CD14-positive monocyte (primary cell): ENCODE results near the gene IMP3. TPM values are rescaled to one million over a fixed set of nuclear protein-coding genes. Genes with fewer than 3 reads are reported as not detected.

Experiments
- DNase-seq, 3 donors: peaks; one replicate each; pipeline ENCODE4 v3.0.0-alpha.2; 2011 to 2022
- H2AFZ ChIP-seq: 2 replicates; pipeline ENCODE4 v1.6.0; 2012; ENCODE audit warnings: mild to moderate bottlenecking, low read depth, low read length, inconsistent platforms; ENCODE audit not compliant: insufficient read depth, poor library complexity, severe bottlenecking
- H3K27ac ChIP-seq, 2 donors: 1 replicate in 1 of 2; 2 replicates in 1 of 2; pipeline ENCODE4 v1.5.1; 2012 to 2013; ENCODE audit warnings: low read length in 2 of 2, control low read depth in 1 of 2, inconsistent platforms in 1 of 2, low read depth in 1 of 2, mild to moderate bottlenecking in 1 of 2
- H3K27me3 ChIP-seq, 2 donors: one replicate each; pipeline versions ENCODE4 v1.6.0 to v1.6.1; 2011 to 2013; ENCODE audit warnings: low read length in 2 of 2; ENCODE audit not compliant: control insufficient read depth in 2 of 2, insufficient read depth in 2 of 2
- H3K36me3 ChIP-seq, 2 donors: replicated peaks in 1 of 2; 1 replicate in 1 of 2; 2 replicates in 1 of 2; pipeline versions ENCODE4 v1.5.1 to v1.6.1; 2012 to 2013; ENCODE audit warnings: low read length in 2 of 2, control low read depth in 1 of 2, inconsistent platforms in 1 of 2, mild to moderate bottlenecking in 1 of 2; ENCODE audit not compliant: insufficient read depth in 2 of 2, control insufficient read depth in 1 of 2
- H3K4me1 ChIP-seq, 2 donors: 1 replicate in 1 of 2; 2 replicates in 1 of 2; pipeline versions ENCODE4 v1.5.1 to v1.6.1; 2012 to 2013; ENCODE audit warnings: low read length in 2 of 2, control low read depth in 1 of 2, inconsistent platforms in 1 of 2, mild to moderate bottlenecking in 1 of 2, moderate library complexity in 1 of 2; ENCODE audit not compliant: insufficient read depth in 2 of 2, control insufficient read depth in 1 of 2
- H3K4me2 ChIP-seq: replicated peaks from 2 replicates; pipeline ENCODE3; 2012; ENCODE audit warnings: low read length, moderate library complexity, mild to moderate bottlenecking; ENCODE audit not compliant: poor library complexity, severe bottlenecking; ENCODE audit errors: extremely low read depth
- H3K4me3 ChIP-seq, 3 experiments: fragments of 200-600 bp in 1 of 3; sonication (generic) in 1 of 3; replicated peaks in 1 of 3; 1 replicate in 2 of 3; 2 replicates in 1 of 3; pipeline ENCODE4 v1.5.1; 2011 to 2013; ENCODE audit warnings: low read length in 3 of 3, mild to moderate bottlenecking in 3 of 3, control low read depth in 2 of 3, low read depth in 2 of 3, inconsistent platforms in 1 of 3, moderate library complexity in 1 of 3
- H3K79me2 ChIP-seq: 2 replicates; pipeline ENCODE4 v1.6.0; 2012; ENCODE audit warnings: mild to moderate bottlenecking, control low read depth, inconsistent platforms, low read length, moderate library complexity; ENCODE audit not compliant: insufficient read depth
- H3K9ac ChIP-seq: 2 replicates; pipeline ENCODE4 v1.6.0; 2017; ENCODE audit warnings: low read length, mild to moderate bottlenecking; ENCODE audit not compliant: insufficient read depth, poor library complexity, severe bottlenecking
- H3K9me3 ChIP-seq, 2 donors: replicated peaks in 1 of 2; 1 replicate in 1 of 2; 2 replicates in 1 of 2; pipeline versions ENCODE4 v1.5.1 to v1.6.1; 2012 to 2013; ENCODE audit warnings: low read length in 2 of 2, control low read depth in 1 of 2; ENCODE audit not compliant: control insufficient read depth in 1 of 2, insufficient read depth in 1 of 2
- H4K20me1 ChIP-seq: 2 replicates; pipeline ENCODE4 v1.6.0; 2012; ENCODE audit warnings: mild to moderate bottlenecking, low read length, control low read depth, moderate library complexity; ENCODE audit not compliant: insufficient read depth
- H3K27ac Mint-ChIP-seq, 7 donors: one replicate each; pipeline ENCODE4 v1.8.0; 2020; ENCODE audit warnings: mild to moderate bottlenecking in 7 of 7, mixed read lengths in 7 of 7, moderate library complexity in 6 of 7, inconsistent platforms in 2 of 7
- H3K27me3 Mint-ChIP-seq, 3 donors: one replicate each; pipeline ENCODE4 v1.8.0; 2021 to 2022; ENCODE audit warnings: low read depth in 3 of 3, mild to moderate bottlenecking in 3 of 3, mixed read lengths in 3 of 3, moderate library complexity in 3 of 3, inconsistent platforms in 1 of 3
- H3K36me3 Mint-ChIP-seq, 2 donors: one replicate each; pipeline ENCODE4 v1.8.0; 2020; ENCODE audit warnings: mixed read lengths in 2 of 2, inconsistent platforms in 1 of 2, mild to moderate bottlenecking in 1 of 2
- H3K4me1 Mint-ChIP-seq: one replicate; pipeline ENCODE4 v1.8.0; 2020; ENCODE audit warnings: mild to moderate bottlenecking, mixed read lengths
- H3K4me3 Mint-ChIP-seq, 2 donors: one replicate each; pipeline ENCODE4 v1.8.0; 2020; ENCODE audit warnings: mild to moderate bottlenecking in 2 of 2, mixed read lengths in 2 of 2, moderate library complexity in 1 of 2
- H3K9me3 Mint-ChIP-seq, 7 donors: one replicate each; pipeline ENCODE4 v1.8.0; 2020 to 2022; ENCODE audit warnings: mixed read lengths in 7 of 7, mild to moderate bottlenecking in 6 of 7, moderate library complexity in 6 of 7, inconsistent platforms in 2 of 7
- WGBS: methylation state at CpG from one replicate; pipeline ENCODE4 v1.1.5; 2013; ENCODE audit warnings: missing lambda C conversion rate; ENCODE audit not compliant: insufficient coverage; 5-methylcytosine and 5-hydroxymethylcytosine counted together
- intact Hi-C, 2 donors: fragments of 100-400 bp; cut with micrococcal nuclease; formaldehyde crosslinking; loops; one replicate each; pipeline versions ENCODE4 v1.15.0 to v1.15.1; 2023
- polyA plus RNA-seq, 3 donors: library from polyadenylated mRNA; depleted of rRNA in 1 of 3; unstranded in 2 of 3; stranded (reverse) in 1 of 3; fragments of 300-500 nt in 2 of 3; fragments of >200 nt in 1 of 3; fragmentation: Illumina TruSeq in 2 of 3; gene quantifications; 1 replicate in 2 of 3; 2 replicates in 1 of 3; pipeline ENCODE4 v1.2.3, GENCODE V29; 2012 to 2021
- TF ChIP-seq, protein P1 (sequence below): fragments of 200-600 bp; IDR thresholded peaks from one replicate; pipeline ENCODE4 v1.8.0; 2022; ENCODE audit warnings: antibody characterized with exemption, mild to moderate bottlenecking

Gene IMP3
- polyA plus RNA-seq, 3 donors, result 36.7 to 119 (median 99.3) TPM

DNA sequence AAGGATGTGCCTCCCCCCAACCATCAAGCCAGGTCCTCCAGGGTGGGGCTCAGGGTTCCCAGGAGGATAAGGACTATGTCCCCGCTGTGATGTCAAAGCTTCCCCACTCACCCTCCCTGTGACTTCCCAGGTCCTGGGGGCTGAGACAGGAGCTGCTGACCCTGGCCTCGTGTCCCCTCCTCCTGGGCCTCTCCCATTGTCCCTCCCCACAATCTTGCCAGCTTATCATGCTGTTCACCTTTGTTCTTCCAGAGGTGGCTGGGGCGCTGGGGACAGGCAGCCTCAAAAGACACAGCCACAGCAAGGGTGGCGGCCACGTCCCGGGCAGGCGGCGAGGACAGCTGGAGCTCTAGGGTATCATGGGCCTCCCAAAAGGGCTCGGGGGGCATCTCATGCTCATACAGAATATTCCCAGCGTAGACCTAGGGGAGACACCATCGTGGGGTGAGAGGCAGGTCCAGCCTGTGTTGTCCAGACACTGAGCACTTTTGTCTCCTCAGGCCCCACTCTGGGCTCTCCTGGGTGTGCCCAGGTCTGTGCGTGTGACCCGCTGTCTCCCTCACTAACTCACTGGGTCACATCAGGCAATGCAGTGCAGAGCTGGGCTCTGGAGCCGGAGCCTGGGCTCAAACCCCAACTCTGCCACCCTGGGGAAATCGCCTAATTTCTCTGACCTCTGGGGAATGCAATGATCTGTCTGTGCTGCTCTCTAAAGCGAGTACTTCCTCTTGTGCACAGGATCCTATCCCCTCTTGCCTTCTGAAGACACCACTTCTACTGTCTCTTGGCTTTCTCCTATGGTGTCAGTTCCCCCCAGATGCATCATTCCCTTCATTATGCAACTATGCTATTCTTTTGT lies 37.7 kb upstream of the IMP3 start:
- WGBS, result 88% methylated on average over 13 of the region's 16 CpGs
- Histone ChIP-seq H4K20me1 (no peaks in the 10 kb centered on the region), H3K9ac (no peak overlapping the region), H3K36me3 (no peaks in the 10 kb centered on the region), H3K4me3 (no peak overlapping the region), H3K4me1 (no peaks in the 10 kb centered on the region), H3K27me3 (no peaks in the 10 kb centered on the region), H3K27ac (no peak overlapping the region), H2AFZ (no peak overlapping the region), H3K4me2 (no peak overlapping the region), H3K79me2 (no peaks in the 10 kb centered on the region), H3K9me3 (no peaks in the 10 kb centered on the region)
- intact Hi-C loops, result no loop called here
- H3K4me3 Mint-ChIP-seq, result no peak overlapping the region
- no peaks in the 10 kb centered on the region for H3K4me1 Mint-ChIP-seq
- TF ChIP-seq, protein P1, sequence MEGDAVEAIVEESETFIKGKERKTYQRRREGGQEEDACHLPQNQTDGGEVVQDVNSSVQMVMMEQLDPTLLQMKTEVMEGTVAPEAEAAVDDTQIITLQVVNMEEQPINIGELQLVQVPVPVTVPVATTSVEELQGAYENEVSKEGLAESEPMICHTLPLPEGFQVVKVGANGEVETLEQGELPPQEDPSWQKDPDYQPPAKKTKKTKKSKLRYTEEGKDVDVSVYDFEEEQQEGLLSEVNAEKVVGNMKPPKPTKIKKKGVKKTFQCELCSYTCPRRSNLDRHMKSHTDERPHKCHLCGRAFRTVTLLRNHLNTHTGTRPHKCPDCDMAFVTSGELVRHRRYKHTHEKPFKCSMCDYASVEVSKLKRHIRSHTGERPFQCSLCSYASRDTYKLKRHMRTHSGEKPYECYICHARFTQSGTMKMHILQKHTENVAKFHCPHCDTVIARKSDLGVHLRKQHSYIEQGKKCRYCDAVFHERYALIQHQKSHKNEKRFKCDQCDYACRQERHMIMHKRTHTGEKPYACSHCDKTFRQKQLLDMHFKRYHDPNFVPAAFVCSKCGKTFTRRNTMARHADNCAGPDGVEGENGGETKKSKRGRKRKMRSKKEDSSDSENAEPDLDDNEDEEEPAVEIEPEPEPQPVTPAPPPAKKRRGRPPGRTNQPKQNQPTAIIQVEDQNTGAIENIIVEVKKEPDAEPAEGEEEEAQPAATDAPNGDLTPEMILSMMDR, result no peak
- no peak overlapping the region for H3K27ac Mint-ChIP-seq
- H3K9me3 Mint-ChIP-seq, result no peaks in the 10 kb centered on the region
- no peaks in the 10 kb centered on the region for H3K36me3 Mint-ChIP-seq
- no peak for DNase-seq
- peaks cover 2 to 5% (median 5%) of the 10 kb centered on the region in 3 donors for H3K27me3 Mint-ChIP-seq

DNA sequence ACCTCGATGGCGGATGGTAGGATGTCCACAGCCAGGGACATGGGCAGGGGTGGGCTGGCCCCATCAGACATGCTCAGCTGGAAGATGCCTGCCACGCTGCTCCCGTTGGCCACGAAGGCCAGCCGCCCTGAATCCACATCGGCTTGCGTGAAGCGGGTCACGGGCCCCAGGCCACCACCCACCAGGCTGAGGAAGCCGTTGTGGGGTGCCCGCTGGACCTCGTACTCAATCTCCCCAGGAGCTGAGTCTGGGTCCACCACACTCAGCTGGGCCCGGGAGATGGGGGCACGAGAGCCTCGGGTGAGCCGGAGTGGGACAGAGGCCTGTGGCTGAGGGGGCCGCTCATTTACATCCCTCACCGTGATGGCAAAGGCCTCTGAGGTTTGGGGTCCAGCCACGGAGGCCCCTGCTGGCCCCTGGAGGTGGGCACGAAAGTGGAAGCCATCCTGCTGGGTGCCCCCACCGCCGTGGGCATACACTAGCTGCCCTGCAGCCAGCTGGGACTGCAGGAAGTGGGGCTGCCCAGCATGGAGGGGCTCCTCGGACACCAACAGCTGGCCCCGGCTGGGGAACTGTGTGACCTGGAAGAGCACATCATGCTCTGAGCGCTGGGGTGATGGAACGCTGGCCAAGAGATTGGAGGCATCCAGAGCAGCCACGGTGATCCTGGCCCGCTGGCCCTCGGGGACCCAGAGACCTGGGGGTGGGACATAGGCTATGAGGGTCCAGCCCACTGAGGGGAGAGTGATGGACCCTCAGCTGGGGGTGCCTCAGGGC lies 36.9 kb upstream of the IMP3 start:
- H3K27me3 ChIP-seq, result no peaks in the 10 kb centered on the region
- H3K4me2 ChIP-seq, result no peak overlapping the region
- peaks cover 2 to 6% (median 3%) of the 10 kb centered on the region in 3 donors for H3K27me3 Mint-ChIP-seq
- no peak overlapping the region for H3K27ac ChIP-seq
- H3K4me3 ChIP-seq, result no peak overlapping the region
- no peak overlapping the region for H3K27ac Mint-ChIP-seq
- H3K4me3 Mint-ChIP-seq, result no peak overlapping the region
- no peaks in the 10 kb centered on the region for H4K20me1 ChIP-seq
- no peak for DNase-seq
- TF ChIP-seq, protein P1, result no peak
- WGBS, result 93% methylated on average over 28 of the region's 30 CpGs
- H3K9me3 ChIP-seq, result no peaks in the 10 kb centered on the region
- H3K9ac ChIP-seq, result no peak overlapping the region
- H3K4me1 ChIP-seq, result no peaks in the 10 kb centered on the region
- H3K36me3 Mint-ChIP-seq, result no peaks in the 10 kb centered on the region
- no peaks in the 10 kb centered on the region for H3K79me2 ChIP-seq
- H2AFZ ChIP-seq, result no peak overlapping the region
- no peaks in the 10 kb centered on the region for H3K36me3 ChIP-seq
- H3K4me1 Mint-ChIP-seq, result no peaks in the 10 kb centered on the region
- intact Hi-C loops, result no loop called here
- no peaks in the 10 kb centered on the region for H3K9me3 Mint-ChIP-seq
